Gastrocnemius medialis (tissue), 4 donors: ENCODE data around the gene CCL14.

Source experiments
- POLR2A ChIP-seq, 2 donors: fragments of 450-650 bp; IDR thresholded peaks; one replicate each; pipeline ENCODE4 v1.6.1; 2017; ENCODE audit warnings: antibody characterized with exemption in 2 of 2, mild to moderate bottlenecking in 2 of 2, moderate library complexity in 2 of 2
- TF ChIP-seq, protein P1 (sequence below), 5 experiments: fragments of 450-650 bp in 3 of 5; fragments of 200-600 bp in 2 of 5; sonication (generic) in 2 of 5; IDR thresholded peaks in 4 of 5; conservative IDR thresholded peaks in 1 of 5; 1 replicate in 4 of 5; 2 replicates in 1 of 5; pipeline ENCODE4 v1.5.1; 2016 to 2019; ENCODE audit warnings: antibody characterized with exemption in 5 of 5, mild to moderate bottlenecking in 3 of 5, moderate library complexity in 3 of 5

DNA sequence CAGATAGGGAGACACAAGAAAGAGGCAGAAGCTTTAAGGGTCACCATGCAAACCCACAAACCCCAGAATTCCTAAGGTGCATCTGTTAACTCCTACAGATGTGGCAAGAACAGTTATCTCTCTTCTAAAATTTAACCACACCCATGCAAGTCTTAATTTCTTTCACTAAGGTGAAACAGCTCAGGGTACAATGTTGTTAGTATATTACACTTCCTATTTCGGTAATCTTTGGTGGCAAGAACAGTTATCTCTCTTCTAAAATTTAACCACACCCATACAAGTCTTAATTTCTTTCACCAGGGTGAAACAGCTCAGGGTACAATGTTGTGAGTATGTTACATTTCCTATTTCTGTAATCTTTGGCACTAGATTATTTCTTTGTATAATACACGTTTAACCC lies 24.7 kb upstream of the CCL14 start:
- TF ChIP-seq, protein P1, sequence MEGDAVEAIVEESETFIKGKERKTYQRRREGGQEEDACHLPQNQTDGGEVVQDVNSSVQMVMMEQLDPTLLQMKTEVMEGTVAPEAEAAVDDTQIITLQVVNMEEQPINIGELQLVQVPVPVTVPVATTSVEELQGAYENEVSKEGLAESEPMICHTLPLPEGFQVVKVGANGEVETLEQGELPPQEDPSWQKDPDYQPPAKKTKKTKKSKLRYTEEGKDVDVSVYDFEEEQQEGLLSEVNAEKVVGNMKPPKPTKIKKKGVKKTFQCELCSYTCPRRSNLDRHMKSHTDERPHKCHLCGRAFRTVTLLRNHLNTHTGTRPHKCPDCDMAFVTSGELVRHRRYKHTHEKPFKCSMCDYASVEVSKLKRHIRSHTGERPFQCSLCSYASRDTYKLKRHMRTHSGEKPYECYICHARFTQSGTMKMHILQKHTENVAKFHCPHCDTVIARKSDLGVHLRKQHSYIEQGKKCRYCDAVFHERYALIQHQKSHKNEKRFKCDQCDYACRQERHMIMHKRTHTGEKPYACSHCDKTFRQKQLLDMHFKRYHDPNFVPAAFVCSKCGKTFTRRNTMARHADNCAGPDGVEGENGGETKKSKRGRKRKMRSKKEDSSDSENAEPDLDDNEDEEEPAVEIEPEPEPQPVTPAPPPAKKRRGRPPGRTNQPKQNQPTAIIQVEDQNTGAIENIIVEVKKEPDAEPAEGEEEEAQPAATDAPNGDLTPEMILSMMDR (IDR thresholded peaks at IDR 0.05 in 4 of 5, conservative IDR thresholded peaks at IDR 0.05 in 1 of 5) = no peak
- TF ChIP-seq POLR2A (IDR thresholded peaks at IDR 0.05) = no peak
